Gastroesophageal sphincter (tissue), 4 donors: Measurements from ENCODE around the gene PSMB5. TPM values are rescaled to one million over a fixed set of nuclear protein-coding genes. Genes with fewer than 3 reads are reported as not detected.

ENCODE experiments used
- ATAC-seq: fragments of 150-250 bp; one replicate; pipeline ENCODE4 v1.9.1; 2016; ENCODE audit warnings: mild to moderate bottlenecking, moderate library complexity
- H3K27ac ChIP-seq, 4 donors: fragments of 200-600 bp; sonication (generic) in 3 of 4; 1 replicate in 3 of 4; 2 replicates in 1 of 4; pipeline ENCODE4 v1.5.1; 2016 to 2019
- H3K27me3 ChIP-seq: fragments of 200-600 bp; sonication (generic); one replicate; pipeline ENCODE4 v1.5.1; 2019
- H3K36me3 ChIP-seq, 2 donors: fragments of 200-600 bp; sonication (generic); one replicate each; pipeline ENCODE4 v1.5.1; 2019; ENCODE audit warnings: control low read depth in 1 of 2
- H3K4me1 ChIP-seq, 3 donors: fragments of 200-600 bp; sonication (generic); 1 replicate in 2 of 3; 2 replicates in 1 of 3; pipeline ENCODE4 v1.5.1; 2016 to 2019; ENCODE audit warnings: control low read depth in 2 of 3
- H3K4me3 ChIP-seq, 2 donors: fragments of 200-600 bp; sonication (generic); one replicate each; pipeline ENCODE4 v1.5.1; 2019; ENCODE audit warnings: mild to moderate bottlenecking in 1 of 2, moderate library complexity in 1 of 2
- H3K9me3 ChIP-seq, 3 donors: fragments of 200-600 bp; sonication (generic); one replicate each; pipeline ENCODE4 v1.5.1; 2017 to 2019; ENCODE audit warnings: control low read depth in 2 of 3
- EP300 ChIP-seq: sonication (generic); formaldehyde crosslinking; IDR thresholded peaks from one replicate; pipeline ENCODE4 v1.6.1; 2017; ENCODE audit warnings: antibody characterized with exemption, mild to moderate bottlenecking
- POLR2A ChIP-seq, 2 donors: fragments of 450-650 bp; IDR thresholded peaks; one replicate each; pipeline ENCODE4 v1.6.1; 2017; ENCODE audit warnings: antibody characterized with exemption in 2 of 2, mild to moderate bottlenecking in 2 of 2, moderate library complexity in 1 of 2
- POLR2AphosphoS5 ChIP-seq: sonication (generic); formaldehyde crosslinking; IDR thresholded peaks from one replicate; pipeline ENCODE4 v1.6.1; 2017; ENCODE audit warnings: antibody characterized with exemption
- WGBS, 2 donors: methylation state at CpG; one replicate each; pipeline ENCODE4 v1.1.5; 2018; ENCODE audit warnings: low coverage in 1 of 2; 5-methylcytosine and 5-hydroxymethylcytosine counted together
- total RNA-seq, 4 donors: library from RNA; depleted of rRNA; stranded (reverse); fragments of >200 nt; gene quantifications; one replicate each; pipeline ENCODE4 v1.1.0, GENCODE V29; 2016
- TF ChIP-seq, protein P1 (sequence below), 4 experiments: fragments of 200-600 bp in 2 of 4; fragments of 450-650 bp in 2 of 4; sonication (generic) in 1 of 4; IDR thresholded peaks; one replicate each; pipeline ENCODE4 v1.5.1; 2017 to 2019; ENCODE audit warnings: antibody characterized with exemption in 4 of 4, mild to moderate bottlenecking in 2 of 4, moderate library complexity in 2 of 4

PSMB5 gene
- total RNA-seq, 4 donors from 2014 or later, result 125 to 182 (median 133) TPM

DNA sequence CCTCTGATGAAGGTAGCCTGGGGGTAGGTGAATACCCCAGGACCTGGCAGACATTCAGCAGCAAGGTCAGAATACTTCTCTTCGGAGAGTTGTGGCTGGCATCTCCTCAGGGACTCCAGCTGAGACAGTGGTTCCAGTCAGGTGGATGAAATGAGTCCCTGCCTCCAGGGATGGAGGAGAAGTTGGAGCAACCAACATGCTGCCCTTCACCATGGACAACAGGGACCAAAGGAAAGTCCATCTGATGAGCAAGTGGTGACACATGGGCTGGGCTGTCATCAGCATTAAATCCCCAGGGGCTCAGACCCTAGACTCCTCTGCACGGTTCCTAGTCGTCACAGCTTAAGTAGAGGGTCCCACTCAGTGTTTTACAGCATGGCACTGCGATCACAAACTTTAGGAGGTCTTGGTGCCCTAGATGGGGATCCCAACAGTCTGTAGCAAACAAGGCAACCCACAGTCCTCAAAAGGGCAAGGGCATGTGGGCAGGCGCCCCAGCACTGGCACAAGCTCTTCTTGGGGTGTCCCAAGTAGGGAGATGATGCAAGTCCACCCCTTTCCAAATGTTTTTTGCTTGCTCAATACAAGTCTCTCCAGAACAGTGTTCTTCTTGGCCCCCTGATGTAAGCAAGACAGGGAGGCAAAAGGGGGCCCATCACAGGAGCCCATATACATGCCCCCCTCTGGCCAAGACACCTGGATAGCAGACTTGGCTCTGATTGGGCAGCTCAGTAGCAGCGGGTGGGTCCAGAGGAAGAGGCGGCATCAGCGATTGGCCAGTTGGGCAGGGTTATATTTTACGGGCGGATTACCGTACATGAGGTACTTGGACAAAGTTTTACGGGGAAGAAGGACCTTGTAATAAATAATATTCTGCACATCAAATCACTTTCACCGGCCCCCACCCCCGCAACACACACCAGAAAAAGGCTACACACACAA, 33.4 kb upstream of the PSMB5 start:
- no peak for ATAC-seq
- TF ChIP-seq POLR2AphosphoS5 (no peak), EP300 (no peak), POLR2A (IDR thresholded peaks at IDR 0.05) (no peak)
- TF ChIP-seq, protein P1, sequence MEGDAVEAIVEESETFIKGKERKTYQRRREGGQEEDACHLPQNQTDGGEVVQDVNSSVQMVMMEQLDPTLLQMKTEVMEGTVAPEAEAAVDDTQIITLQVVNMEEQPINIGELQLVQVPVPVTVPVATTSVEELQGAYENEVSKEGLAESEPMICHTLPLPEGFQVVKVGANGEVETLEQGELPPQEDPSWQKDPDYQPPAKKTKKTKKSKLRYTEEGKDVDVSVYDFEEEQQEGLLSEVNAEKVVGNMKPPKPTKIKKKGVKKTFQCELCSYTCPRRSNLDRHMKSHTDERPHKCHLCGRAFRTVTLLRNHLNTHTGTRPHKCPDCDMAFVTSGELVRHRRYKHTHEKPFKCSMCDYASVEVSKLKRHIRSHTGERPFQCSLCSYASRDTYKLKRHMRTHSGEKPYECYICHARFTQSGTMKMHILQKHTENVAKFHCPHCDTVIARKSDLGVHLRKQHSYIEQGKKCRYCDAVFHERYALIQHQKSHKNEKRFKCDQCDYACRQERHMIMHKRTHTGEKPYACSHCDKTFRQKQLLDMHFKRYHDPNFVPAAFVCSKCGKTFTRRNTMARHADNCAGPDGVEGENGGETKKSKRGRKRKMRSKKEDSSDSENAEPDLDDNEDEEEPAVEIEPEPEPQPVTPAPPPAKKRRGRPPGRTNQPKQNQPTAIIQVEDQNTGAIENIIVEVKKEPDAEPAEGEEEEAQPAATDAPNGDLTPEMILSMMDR (IDR thresholded peaks at IDR 0.05), result no peak
- Histone ChIP-seq H3K36me3 (peaks cover 0 to 76% of the 10 kb centered on the region in 2 donors), H3K27ac (peak overlapping the region in 3 of 4 donors; percentile 37 to 68 (median 47)), H3K4me1 (peaks cover 10 to 59% (median 24%) of the 10 kb centered on the region in 3 donors), H3K9me3 (no peaks in the 10 kb centered on the region), H3K27me3 (no peaks in the 10 kb centered on the region), H3K4me3 (no peak overlapping the region)
- WGBS, 2 donors, result 32 to 63% methylated on average over 6 to 9 of the region's 14 CpGs

DNA sequence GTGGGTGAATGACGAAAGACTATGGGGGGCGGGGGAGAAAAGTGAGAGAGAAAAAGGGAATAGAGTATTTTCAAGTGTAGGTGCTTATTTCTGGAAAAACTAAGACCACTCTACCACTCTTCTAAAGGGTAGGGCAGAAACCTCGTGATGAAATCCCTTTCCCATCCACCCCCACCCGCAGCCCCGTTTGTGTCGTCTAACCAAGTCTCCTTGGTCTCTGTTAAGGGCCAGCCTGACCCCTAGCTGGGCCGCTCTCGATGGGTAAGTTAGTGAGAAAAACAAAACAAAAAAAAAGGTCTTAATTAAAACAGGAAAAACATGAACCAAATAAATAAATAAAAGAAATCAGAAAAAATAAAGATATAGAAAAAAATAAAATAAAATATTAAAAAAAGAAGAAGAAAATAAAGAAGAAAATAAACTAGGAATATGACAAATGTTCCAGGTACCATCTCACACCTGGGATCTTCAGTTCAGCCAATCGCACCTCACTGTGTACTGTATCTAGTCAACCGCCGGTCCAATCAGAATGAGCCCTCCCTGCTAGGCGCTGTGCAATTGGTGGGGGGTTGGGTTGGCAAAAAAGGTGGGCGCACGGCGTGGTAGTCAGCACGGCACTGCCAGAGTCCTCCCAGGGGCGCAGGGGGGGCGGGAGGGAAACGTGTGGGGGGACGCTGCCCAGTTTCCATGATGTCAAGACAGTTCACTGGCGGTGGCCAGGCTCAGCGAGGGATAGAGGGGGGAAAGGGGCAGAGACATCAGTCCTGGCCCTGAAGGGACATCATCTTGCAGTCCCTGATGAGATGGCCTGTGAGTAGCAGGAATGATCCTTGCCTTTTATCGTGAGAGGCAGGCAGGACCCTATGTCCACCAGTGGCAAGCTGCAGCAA, 32.4 kb upstream of the PSMB5 start:
- Histone ChIP-seq H3K27ac (peak overlapping the region in 2 of 4 donors; percentile 6 to 14), H3K9me3 (no peaks in the 10 kb centered on the region), H3K27me3 (no peaks in the 10 kb centered on the region), H3K36me3 (peaks cover 0 to 76% of the 10 kb centered on the region in 2 donors), H3K4me1 (peaks cover 8 to 53% (median 21%) of the 10 kb centered on the region in 3 donors), H3K4me3 (no peak overlapping the region)
- TF ChIP-seq POLR2A (IDR thresholded peaks at IDR 0.05) (no peak), POLR2AphosphoS5 (no peak), EP300 (no peak)
- TF ChIP-seq, protein P1 (IDR thresholded peaks at IDR 0.05), result no peak
- ATAC-seq, result no peak
- WGBS, 2 donors, result 79 to 89% methylated on average over 3 to 15 of the region's 23 CpGs

DNA sequence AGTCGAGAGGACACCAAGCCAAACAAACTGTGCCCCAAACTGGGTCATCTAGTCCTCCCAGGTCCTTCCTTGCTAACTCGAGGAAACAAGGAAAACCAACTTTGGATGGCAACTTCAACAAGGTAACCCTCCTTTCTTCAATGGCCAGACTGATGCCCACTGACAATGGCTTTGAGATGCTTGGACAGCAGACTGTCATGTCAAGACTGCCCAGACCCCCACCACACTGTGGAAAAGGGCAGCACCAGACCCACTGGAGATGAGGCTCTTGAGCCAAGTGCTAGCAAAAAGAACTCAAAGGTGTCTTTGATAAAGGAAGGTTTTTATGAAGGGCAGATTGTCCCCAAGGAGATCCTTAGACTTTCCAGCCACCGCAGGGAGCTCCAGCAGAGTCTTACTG, 31.7 kb upstream of the PSMB5 start:
- WGBS, 2 donors, result 75 to 79% methylated on average over 2 to 3 of the region's 3 CpGs
- H3K27ac ChIP-seq, result peak overlapping the region in 2 of 4 donors; percentile 6 to 14
- no peaks in the 10 kb centered on the region for H3K27me3 ChIP-seq
- peaks cover 0 to 80% of the 10 kb centered on the region in 2 donors for H3K36me3 ChIP-seq
- peaks cover 4 to 53% (median 17%) of the 10 kb centered on the region in 3 donors for H3K4me1 ChIP-seq
- no peak overlapping the region for H3K4me3 ChIP-seq
- ATAC-seq, result no peak
- H3K9me3 ChIP-seq, result no peaks in the 10 kb centered on the region
- TF ChIP-seq, protein P1 (IDR thresholded peaks at IDR 0.05), result no peak
- TF ChIP-seq POLR2A (IDR thresholded peaks at IDR 0.05) (no peak), POLR2AphosphoS5 (no peak), EP300 (no peak)

DNA sequence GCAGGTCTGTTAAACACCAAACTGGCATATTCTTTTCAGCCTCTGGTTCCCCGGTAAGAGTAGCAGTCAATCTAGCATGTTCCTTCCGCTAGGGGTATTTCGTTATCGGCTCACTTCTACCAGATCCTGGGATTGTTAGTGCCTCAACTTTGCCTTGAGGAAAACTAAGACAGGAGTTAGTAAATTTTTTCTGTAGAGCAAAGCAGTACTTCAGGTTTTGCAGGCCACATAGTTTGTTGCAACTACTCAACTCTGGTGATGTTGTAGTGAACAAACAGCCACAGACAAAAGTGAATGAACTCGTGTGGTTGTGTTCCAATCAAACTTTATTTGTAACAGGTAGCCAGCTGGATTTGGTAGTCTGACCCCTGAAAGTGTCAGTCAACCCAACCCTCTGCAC, 28.9 kb upstream of the PSMB5 start:
- Histone ChIP-seq H3K4me3 (no peak overlapping the region), H3K9me3 (no peaks in the 10 kb centered on the region), H3K27me3 (no peaks in the 10 kb centered on the region), H3K27ac (no peak overlapping the region), H3K4me1 (peaks cover 0 to 28% (median 8%) of the 10 kb centered on the region in 3 donors), H3K36me3 (peaks cover 0 to 99% of the 10 kb centered on the region in 2 donors)
- WGBS, 2 donors, result 89 to 91% methylated on average over 4 to 5 of the region's 5 CpGs
- TF ChIP-seq POLR2A (IDR thresholded peaks at IDR 0.05), result no peak
- no peak for TF ChIP-seq EP300
- TF ChIP-seq, protein P1 (IDR thresholded peaks at IDR 0.05), result no peak
- no peak for TF ChIP-seq POLR2AphosphoS5
- no peak for ATAC-seq
